Panc1 (cell line): ENCODE results near the gene AMN1. TPM values are rescaled to one million over a fixed set of nuclear protein-coding genes. Genes with fewer than 3 reads are reported as not detected.

ENCODE experiments used
- ATAC-seq: fragments of 200-7000 bp; cut with Tn5 transposase; 2 replicates; pipeline ENCODE4 v1.9.1; 2020; ENCODE audit warnings: mild to moderate bottlenecking, moderate library complexity
- BruUV-seq: library from RNA; stranded (reverse); fragments of 400-500 nt; replicated peaks from 2 replicates; lab custom pipeline; 2021; lab: Mats Ljungman, UMichigan
- CTCF ChIA-PET: fragments of 300-600 bp; sonication (Branson Sonifier 250); formaldehyde crosslinking; loops from one replicate; lab custom pipeline; 2022; ENCODE audit warnings: antibody characterized with exemption; lab: Charles Lee
- POLR2A ChIA-PET: fragments of 300-600 bp; sonication (Branson Sonifier 250); formaldehyde crosslinking; loops from one replicate; lab custom pipeline; 2022; ENCODE audit warnings: antibody characterized with exemption; lab: Charles Lee
- DNase-seq: peaks from one replicate; pipeline ENCODE4 v3.0.0-alpha.2; 2010; ENCODE audit warnings: low read depth, low spot score
- H3K27ac ChIP-seq: 2 replicates; pipeline ENCODE4 v1.5.1; 2011; ENCODE audit warnings: mild to moderate bottlenecking, low read length, inconsistent platforms
- H3K27me3 ChIP-seq: fragments of 200-500 bp; sonication (Bioruptor generic); 2 replicates; pipeline ENCODE4 v1.6.0; 2014; ENCODE audit warnings: low read length, inconsistent platforms; ENCODE audit not compliant: control insufficient read depth, insufficient read depth
- H3K36me3 ChIP-seq: fragments of 200-500 bp; sonication (Bioruptor generic); 2 replicates; pipeline ENCODE4 v1.5.1; 2014; ENCODE audit warnings: inconsistent platforms, mild to moderate bottlenecking, low read length, moderate library complexity; ENCODE audit not compliant: control insufficient read depth, insufficient read depth
- H3K4me1 ChIP-seq: 2 replicates; pipeline ENCODE4 v1.5.1; 2011; ENCODE audit warnings: inconsistent platforms, mild to moderate bottlenecking, low read length, moderate library complexity; ENCODE audit not compliant: control insufficient read depth, insufficient read depth
- H3K4me3 ChIP-seq, 2 experiments: 2 replicates each; pipeline ENCODE4 v1.5.1; 2011 to 2012; ENCODE audit warnings: low read depth in 2 of 2, low read length in 2 of 2, mild to moderate bottlenecking in 2 of 2, inconsistent platforms in 1 of 2, moderate library complexity in 1 of 2
- H3K9me3 ChIP-seq: fragments of 200-500 bp; sonication (Bioruptor generic); 2 replicates; pipeline ENCODE4 v1.5.1; 2014; ENCODE audit warnings: low read depth, mild to moderate bottlenecking, inconsistent platforms, low read length, moderate library complexity; ENCODE audit not compliant: control insufficient read depth, insufficient read depth
- POLR2AphosphoS5 ChIP-seq: IDR thresholded peaks from 2 replicates; pipeline ENCODE4 v1.6.1; 2012; ENCODE audit warnings: mild to moderate bottlenecking, low read depth, low read length, moderate library complexity
- SIN3A ChIP-seq: IDR thresholded peaks from 2 replicates; pipeline ENCODE4 v1.6.1; 2012; ENCODE audit warnings: low read depth, mild to moderate bottlenecking, low read length, moderate library complexity, borderline replicate concordance; ENCODE audit not compliant: insufficient read depth
- TCF7L2 ChIP-seq: IDR thresholded peaks from 2 replicates; pipeline ENCODE4 v1.6.1; 2011; ENCODE audit warnings: mild to moderate bottlenecking, low read depth, low read length, inconsistent platforms
- in situ Hi-C: cut with HindIII; loops from 2 replicates; pipeline ENCODE4 v1.10.0; 2016; ENCODE audit warnings: low sequenced_read_pairs, low pct_unique_long_range_greater_than_20kb
- intact Hi-C: fragments of 100-400 bp; cut with micrococcal nuclease; formaldehyde crosslinking; loops from one replicate; pipeline ENCODE4 v1.10.0; 2022; ENCODE audit not compliant: unreplicated experiment
- total RNA-seq: library from RNA; stranded (reverse); gene quantifications from one replicate; pipeline ENCODE4 v1.2.1, GENCODE V29; 2021; ENCODE audit not compliant: unreplicated experiment
- TF ChIP-seq, protein P1 (sequence below), 2 experiments: IDR thresholded peaks; 2 replicates each; pipeline ENCODE4 v1.6.1; 2011 to 2012; ENCODE audit warnings: low read depth in 2 of 2, control low read depth in 1 of 2, low read length in 1 of 2, mild to moderate bottlenecking in 1 of 2, moderate library complexity in 1 of 2; ENCODE audit not compliant: insufficient read depth in 1 of 2
- TF ChIP-seq, protein P2 (sequence below): fragments of 450-650 bp; IDR thresholded peaks from 2 replicates; pipeline ENCODE4 v1.5.1; 2017; ENCODE audit warnings: mild to moderate bottlenecking

The AMN1 gene
- total RNA-seq, 1 experiment from 2014 or later: 16.4 TPM

DNA sequence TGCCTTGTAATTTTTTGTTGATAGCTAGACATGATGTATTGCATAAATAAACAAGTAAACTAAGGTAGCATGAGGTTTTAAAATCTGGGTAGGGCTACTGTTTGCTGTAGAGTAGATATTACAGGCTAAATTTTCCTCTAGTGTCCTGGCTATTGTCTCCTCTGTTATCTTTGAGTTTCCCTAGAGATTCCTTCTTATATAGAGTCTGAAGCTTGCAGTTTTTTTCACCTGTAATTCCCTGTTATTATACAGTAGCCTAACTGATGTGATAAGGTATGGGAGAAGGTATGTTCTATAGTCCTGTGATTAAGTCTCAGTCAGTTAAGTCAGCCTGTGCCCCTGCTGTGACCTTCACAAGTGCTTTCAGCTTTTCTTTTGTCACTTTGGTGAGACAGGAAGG lies 59.8 kb downstream of the AMN1 start:
- no peaks in the 10 kb centered on the region for H3K36me3 ChIP-seq
- no peaks in the 10 kb centered on the region for H3K27me3 ChIP-seq
- no peak overlapping the region for H3K4me3 ChIP-seq
- ATAC-seq (no peak), DNase-seq (no peak)
- CTCF ChIA-PET: no interaction called here
- no TSS peak for BruUV-seq
- TF ChIP-seq POLR2AphosphoS5: no peak
- TF ChIP-seq, protein P1, sequence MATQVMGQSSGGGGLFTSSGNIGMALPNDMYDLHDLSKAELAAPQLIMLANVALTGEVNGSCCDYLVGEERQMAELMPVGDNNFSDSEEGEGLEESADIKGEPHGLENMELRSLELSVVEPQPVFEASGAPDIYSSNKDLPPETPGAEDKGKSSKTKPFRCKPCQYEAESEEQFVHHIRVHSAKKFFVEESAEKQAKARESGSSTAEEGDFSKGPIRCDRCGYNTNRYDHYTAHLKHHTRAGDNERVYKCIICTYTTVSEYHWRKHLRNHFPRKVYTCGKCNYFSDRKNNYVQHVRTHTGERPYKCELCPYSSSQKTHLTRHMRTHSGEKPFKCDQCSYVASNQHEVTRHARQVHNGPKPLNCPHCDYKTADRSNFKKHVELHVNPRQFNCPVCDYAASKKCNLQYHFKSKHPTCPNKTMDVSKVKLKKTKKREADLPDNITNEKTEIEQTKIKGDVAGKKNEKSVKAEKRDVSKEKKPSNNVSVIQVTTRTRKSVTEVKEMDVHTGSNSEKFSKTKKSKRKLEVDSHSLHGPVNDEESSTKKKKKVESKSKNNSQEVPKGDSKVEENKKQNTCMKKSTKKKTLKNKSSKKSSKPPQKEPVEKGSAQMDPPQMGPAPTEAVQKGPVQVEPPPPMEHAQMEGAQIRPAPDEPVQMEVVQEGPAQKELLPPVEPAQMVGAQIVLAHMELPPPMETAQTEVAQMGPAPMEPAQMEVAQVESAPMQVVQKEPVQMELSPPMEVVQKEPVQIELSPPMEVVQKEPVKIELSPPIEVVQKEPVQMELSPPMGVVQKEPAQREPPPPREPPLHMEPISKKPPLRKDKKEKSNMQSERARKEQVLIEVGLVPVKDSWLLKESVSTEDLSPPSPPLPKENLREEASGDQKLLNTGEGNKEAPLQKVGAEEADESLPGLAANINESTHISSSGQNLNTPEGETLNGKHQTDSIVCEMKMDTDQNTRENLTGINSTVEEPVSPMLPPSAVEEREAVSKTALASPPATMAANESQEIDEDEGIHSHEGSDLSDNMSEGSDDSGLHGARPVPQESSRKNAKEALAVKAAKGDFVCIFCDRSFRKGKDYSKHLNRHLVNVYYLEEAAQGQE (IDR thresholded peaks at IDR 0.05; ENCODE audit: insufficient read depth in 1 of 2, low read depth in 2 of 2, low read length in 1 of 2): no peak
- no peak for TF ChIP-seq TCF7L2
- TF ChIP-seq, protein P2, sequence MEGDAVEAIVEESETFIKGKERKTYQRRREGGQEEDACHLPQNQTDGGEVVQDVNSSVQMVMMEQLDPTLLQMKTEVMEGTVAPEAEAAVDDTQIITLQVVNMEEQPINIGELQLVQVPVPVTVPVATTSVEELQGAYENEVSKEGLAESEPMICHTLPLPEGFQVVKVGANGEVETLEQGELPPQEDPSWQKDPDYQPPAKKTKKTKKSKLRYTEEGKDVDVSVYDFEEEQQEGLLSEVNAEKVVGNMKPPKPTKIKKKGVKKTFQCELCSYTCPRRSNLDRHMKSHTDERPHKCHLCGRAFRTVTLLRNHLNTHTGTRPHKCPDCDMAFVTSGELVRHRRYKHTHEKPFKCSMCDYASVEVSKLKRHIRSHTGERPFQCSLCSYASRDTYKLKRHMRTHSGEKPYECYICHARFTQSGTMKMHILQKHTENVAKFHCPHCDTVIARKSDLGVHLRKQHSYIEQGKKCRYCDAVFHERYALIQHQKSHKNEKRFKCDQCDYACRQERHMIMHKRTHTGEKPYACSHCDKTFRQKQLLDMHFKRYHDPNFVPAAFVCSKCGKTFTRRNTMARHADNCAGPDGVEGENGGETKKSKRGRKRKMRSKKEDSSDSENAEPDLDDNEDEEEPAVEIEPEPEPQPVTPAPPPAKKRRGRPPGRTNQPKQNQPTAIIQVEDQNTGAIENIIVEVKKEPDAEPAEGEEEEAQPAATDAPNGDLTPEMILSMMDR: no peak
- TF ChIP-seq SIN3A: no peak
- H3K4me1 ChIP-seq: no peaks in the 10 kb centered on the region
- POLR2A ChIA-PET: interaction anchor here (0.6 kb wide), 4 partner anchors 346 to 626 kb away, joined by 3 to 10 read pairs (median 4); no protein-coding TSS in a partner anchor
- intact Hi-C loops (no loop called here), in situ Hi-C loops (no loop called here)
- no peak overlapping the region for H3K27ac ChIP-seq
- H3K9me3 ChIP-seq: peaks cover 6% of the 10 kb centered on the region; the same call in 1 of the 2 replicates

DNA sequence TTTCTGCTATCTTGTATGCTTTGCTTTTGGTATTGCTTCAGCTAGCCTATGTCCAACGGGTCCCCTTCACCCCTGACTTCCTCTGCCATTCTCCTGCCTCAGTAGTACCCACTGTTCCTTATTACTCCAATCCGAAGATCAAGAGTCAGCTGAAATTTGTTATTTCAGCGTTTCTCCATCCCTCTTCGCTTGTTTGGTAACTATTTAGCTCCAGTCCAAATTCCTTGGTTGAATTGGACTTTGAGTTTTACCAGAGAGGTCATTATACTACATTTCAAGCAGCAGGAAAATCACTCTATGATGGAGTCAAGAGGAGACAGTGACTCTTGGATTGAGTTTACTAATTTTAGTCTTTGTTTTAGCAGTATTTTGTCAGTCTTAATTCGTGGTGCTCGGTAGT lies 64.8 kb downstream of the AMN1 start:
- no peaks in the 10 kb centered on the region for H3K27me3 ChIP-seq
- ATAC-seq: no peak
- ChIA-PET CTCF (no interaction called here), POLR2A (no interaction called here)
- TF ChIP-seq TCF7L2: no peak
- no peak for TF ChIP-seq POLR2AphosphoS5
- intact Hi-C loops: no loop called here
- H3K36me3 ChIP-seq: peaks cover 2% of the 10 kb centered on the region; the same call in 1 of the 2 replicates
- peaks cover 2% of the 10 kb centered on the region; the same call in 1 of the 2 replicates for H3K9me3 ChIP-seq
- H3K4me1 ChIP-seq: no peaks in the 10 kb centered on the region
- BruUV-seq: no TSS peak
- no peak overlapping the region for H3K4me3 ChIP-seq
- no peak for DNase-seq
- in situ Hi-C loops: no loop called here
- H3K27ac ChIP-seq: no peak overlapping the region

DNA sequence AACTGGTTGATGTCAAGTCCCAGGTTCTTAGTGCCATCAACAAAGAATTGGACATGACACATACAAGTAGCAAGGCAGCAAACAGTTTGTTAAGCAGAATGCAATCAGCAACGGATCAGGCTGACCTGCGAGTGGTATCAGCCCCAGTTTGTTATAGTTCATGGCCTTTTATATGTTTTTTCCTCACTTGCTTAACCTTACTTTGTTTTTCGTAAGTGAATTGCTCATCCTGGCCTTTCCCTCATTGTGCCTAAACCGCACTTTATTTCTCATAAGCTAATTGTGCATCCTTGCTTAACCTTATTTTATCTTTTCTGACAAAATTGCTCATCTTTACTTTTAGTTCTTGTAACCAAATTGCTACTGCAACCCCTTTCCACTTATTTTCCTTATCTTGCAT lies 65.2 kb downstream of the AMN1 start:
- TF ChIP-seq, protein P1 (IDR thresholded peaks at IDR 0.05; ENCODE audit: insufficient read depth in 1 of 2, low read depth in 2 of 2, low read length in 1 of 2): no peak
- no peak for TF ChIP-seq TCF7L2
- TF ChIP-seq, protein P2: no peak
- no peak for TF ChIP-seq SIN3A
- no peak for TF ChIP-seq POLR2AphosphoS5
- peaks cover 2% of the 10 kb centered on the region for H3K4me1 ChIP-seq
- H3K27me3 ChIP-seq: no peaks in the 10 kb centered on the region
- H3K27ac ChIP-seq: no peak overlapping the region
- ATAC-seq: no peak
- no TSS peak for BruUV-seq
- peaks cover 2% of the 10 kb centered on the region; the same call in 1 of the 2 replicates for H3K36me3 ChIP-seq
- ChIA-PET POLR2A (no interaction called here), CTCF (no interaction called here)
- intact Hi-C loops: no loop called here
- no peaks in the 10 kb centered on the region; the same call in 1 of the 2 replicates for H3K9me3 ChIP-seq
- in situ Hi-C loops: no loop called here
- DNase-seq: no peak
- no peak overlapping the region for H3K4me3 ChIP-seq
